Measurements from ENCODE around the gene FOXP1.
"Not testable (repeated sequence)": the region's sequence is repeated elsewhere in the genome, so short reads cannot be mapped to it uniquely, and the experiment has no call there.

FOXP1 gene

GRCh38 chr3:71330909-71331308 is 252.6 kb downstream of the FOXP1 start:
- no peak for DNase-seq (ENCODE audit: extremely low spot score)
- TF ChIP-seq, protein P1, sequence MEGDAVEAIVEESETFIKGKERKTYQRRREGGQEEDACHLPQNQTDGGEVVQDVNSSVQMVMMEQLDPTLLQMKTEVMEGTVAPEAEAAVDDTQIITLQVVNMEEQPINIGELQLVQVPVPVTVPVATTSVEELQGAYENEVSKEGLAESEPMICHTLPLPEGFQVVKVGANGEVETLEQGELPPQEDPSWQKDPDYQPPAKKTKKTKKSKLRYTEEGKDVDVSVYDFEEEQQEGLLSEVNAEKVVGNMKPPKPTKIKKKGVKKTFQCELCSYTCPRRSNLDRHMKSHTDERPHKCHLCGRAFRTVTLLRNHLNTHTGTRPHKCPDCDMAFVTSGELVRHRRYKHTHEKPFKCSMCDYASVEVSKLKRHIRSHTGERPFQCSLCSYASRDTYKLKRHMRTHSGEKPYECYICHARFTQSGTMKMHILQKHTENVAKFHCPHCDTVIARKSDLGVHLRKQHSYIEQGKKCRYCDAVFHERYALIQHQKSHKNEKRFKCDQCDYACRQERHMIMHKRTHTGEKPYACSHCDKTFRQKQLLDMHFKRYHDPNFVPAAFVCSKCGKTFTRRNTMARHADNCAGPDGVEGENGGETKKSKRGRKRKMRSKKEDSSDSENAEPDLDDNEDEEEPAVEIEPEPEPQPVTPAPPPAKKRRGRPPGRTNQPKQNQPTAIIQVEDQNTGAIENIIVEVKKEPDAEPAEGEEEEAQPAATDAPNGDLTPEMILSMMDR (IDR thresholded peaks at IDR 0.05; ENCODE audit: control extremely low read depth, extremely low read depth, low read depth, missing control alignments), result no peak
- POLR2A ChIA-PET, result no interaction called here
- CTCF ChIA-PET, result no interaction called here

GRCh38 chr3:71330505-71330904 is 253.0 kb downstream of the FOXP1 start:
- POLR2A ChIA-PET, result no interaction called here
- CTCF ChIA-PET, result no interaction called here
- no peak for DNase-seq (ENCODE audit: extremely low spot score)
- TF ChIP-seq, protein P1 (IDR thresholded peaks at IDR 0.05; ENCODE audit: control extremely low read depth, extremely low read depth, low read depth, missing control alignments), result no peak

DNA sequence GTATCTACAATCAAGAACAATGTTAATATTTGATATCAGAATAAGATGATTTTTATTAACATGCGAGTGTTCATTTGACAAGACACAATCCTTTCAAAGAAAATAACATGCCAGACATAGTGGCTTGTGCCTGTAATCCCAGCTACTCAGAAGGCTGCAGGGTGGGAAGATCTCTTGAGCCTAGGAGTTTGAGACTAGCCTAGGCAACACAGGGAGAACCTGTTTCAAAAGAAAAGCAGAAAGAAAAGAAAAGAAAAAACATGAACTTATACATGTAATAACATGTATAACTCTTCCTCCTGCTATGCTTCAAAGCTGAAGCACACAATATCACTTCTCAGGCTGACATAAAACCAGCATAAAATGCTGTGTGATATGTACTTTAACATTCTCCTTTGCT is 253.7 kb downstream of the FOXP1 start:
- DNase-seq (ENCODE audit: extremely low spot score), result no peak

DNA sequence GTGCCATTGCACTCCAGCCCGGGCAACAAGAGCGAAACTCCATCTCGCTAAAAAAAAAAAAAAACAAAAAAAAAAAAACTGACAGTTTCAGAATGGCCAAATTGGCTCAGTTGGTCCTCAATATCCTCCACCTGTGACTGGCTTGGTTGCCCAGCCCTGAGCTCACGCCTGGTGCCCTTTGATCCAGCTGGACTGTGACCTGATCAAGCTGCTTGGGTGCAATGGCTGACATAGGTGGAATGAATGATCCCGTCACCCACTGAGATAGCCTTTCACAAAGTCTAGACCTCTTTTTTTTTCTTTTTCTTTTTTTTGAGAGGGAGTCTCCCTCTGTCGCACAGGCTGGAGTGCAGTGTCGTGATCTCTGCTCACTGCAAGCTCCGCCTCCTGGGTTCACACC is 254.6 kb downstream of the FOXP1 start:
- POLR2A ChIA-PET, result no interaction called here
- CTCF ChIA-PET, result no interaction called here
- TF ChIP-seq, protein P1 (IDR thresholded peaks at IDR 0.05; ENCODE audit: control extremely low read depth, extremely low read depth, low read depth, missing control alignments), result no peak
- no peak for DNase-seq (ENCODE audit: extremely low spot score)

More for the DNA sequence above, 253.7 kb downstream of the FOXP1 start:
- CTCF ChIA-PET, result no interaction called here
- TF ChIP-seq, protein P1 (IDR thresholded peaks at IDR 0.05; ENCODE audit: control extremely low read depth, extremely low read depth, low read depth, missing control alignments), result no peak
- POLR2A ChIA-PET, result no interaction called here

DNA sequence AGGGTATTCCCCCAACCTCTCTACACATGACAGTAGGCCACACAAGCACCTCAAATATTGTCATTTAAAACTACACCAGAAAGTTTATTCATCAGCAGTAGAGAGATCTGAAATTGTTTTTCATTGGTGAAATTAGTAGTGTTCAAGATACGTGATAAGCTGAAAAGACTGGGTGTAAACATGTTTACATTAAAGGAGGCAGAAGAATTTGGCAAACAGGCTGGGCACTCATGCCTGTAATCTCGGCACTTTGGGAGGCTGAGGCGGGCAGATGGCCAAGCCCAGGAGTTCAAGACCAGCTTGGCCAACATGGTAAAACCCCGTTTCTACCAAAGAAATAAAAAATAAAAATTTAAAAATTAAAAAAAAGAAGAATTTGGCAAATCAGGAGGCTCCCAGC is 255.6 kb downstream of the FOXP1 start:
- no peak for DNase-seq (ENCODE audit: extremely low spot score)
- ChIA-PET CTCF (no interaction called here), POLR2A (no interaction called here)
- TF ChIP-seq, protein P1 (IDR thresholded peaks at IDR 0.05; ENCODE audit: control extremely low read depth, extremely low read depth, low read depth, missing control alignments), result no peak

DNA sequence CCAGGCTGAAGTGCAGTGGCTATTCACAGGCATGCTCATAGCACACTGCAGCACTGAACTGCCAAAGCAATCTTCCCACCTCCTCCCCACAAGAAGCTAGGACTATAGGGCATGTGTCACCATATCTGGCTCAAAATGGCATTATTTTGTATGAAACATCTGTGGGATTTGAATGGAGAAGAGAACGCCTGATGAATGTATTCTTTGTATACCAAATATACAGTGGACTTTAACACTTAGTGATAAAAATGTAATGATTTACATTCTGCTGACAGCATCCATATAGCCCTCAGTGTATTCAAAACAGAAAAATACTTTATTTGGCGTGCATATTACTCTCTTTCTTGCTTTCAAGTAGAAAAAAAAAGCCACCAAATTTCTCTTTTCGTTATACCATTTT is 257.8 kb downstream of the FOXP1 start:
- POLR2A ChIA-PET, result no interaction called here
- CTCF ChIA-PET, result interaction anchor here (1.2 kb wide), 1 partner anchor 14 kb away, joined by 3 read pairs; no protein-coding TSS in a partner anchor
- TF ChIP-seq, protein P1 (IDR thresholded peaks at IDR 0.05; ENCODE audit: control extremely low read depth, extremely low read depth, low read depth, missing control alignments), result no peak
- DNase-seq (ENCODE audit: extremely low spot score), result no peak

- CTCF ChIA-PET; POLR2A ChIA-PET; DNase-seq (ENCODE audit: extremely low spot score): not testable (repeated sequence)
These were observed 259.3 kb downstream of the FOXP1 start for GRCh38 chr3:71324224-71324623.

Data from GM10248 (cell line).